Transverse colon (tissue), 4 donors: ENCODE results near the gene SOX8. TPM values are rescaled to one million over a fixed set of nuclear protein-coding genes. Genes with fewer than 3 reads are reported as not detected.

Source experiments
- DNase-seq: peaks from one replicate; pipeline ENCODE4 v3.0.0-alpha.2; 2019
- H3K27ac ChIP-seq, 4 donors: fragments of 200-600 bp; sonication (generic); 2 replicates each; pipeline ENCODE4 v1.5.1; 2016 to 2018; ENCODE audit warnings: inconsistent platforms in 4 of 4
- H3K27me3 ChIP-seq: fragments of 200-600 bp; sonication (generic); 2 replicates; pipeline ENCODE4 v1.5.1; 2017; ENCODE audit warnings: inconsistent platforms
- H3K36me3 ChIP-seq, 4 donors: fragments of 200-600 bp; sonication (generic); 2 replicates each; pipeline ENCODE4 v1.5.1; 2017 to 2019; ENCODE audit warnings: inconsistent platforms in 4 of 4
- H3K4me1 ChIP-seq, 4 donors: fragments of 200-600 bp; sonication (generic); 2 replicates each; pipeline ENCODE4 v1.5.1; 2017 to 2020; ENCODE audit warnings: inconsistent platforms in 4 of 4
- H3K4me3 ChIP-seq, 4 donors: fragments of 200-600 bp; sonication (generic); 1 replicate in 1 of 4; 2 replicates in 3 of 4; pipeline versions ENCODE4 v1.5.1 to v1.6.1; 2017 to 2019; ENCODE audit warnings: inconsistent platforms in 4 of 4
- H3K9me3 ChIP-seq, 2 donors: fragments of 200-600 bp; sonication (generic); 2 replicates each; pipeline ENCODE4 v1.5.1; 2017 to 2019; ENCODE audit warnings: inconsistent platforms in 2 of 2
- EP300 ChIP-seq: sonication (generic); formaldehyde crosslinking; IDR thresholded peaks from one replicate; pipeline ENCODE4 v1.6.1; 2017; ENCODE audit warnings: antibody characterized with exemption, low read depth
- POLR2A ChIP-seq: fragments of 450-650 bp; IDR thresholded peaks from one replicate; pipeline ENCODE4 v1.6.1; 2016; ENCODE audit warnings: antibody characterized with exemption, mild to moderate bottlenecking, moderate library complexity
- POLR2AphosphoS5 ChIP-seq, 3 donors: sonication (generic); formaldehyde crosslinking; IDR thresholded peaks; one replicate each; pipeline ENCODE4 v1.6.1; 2016; ENCODE audit warnings: antibody characterized with exemption in 3 of 3
- WGBS, 2 donors: methylation state at CpG; one replicate each; pipeline ENCODE4 v1.1.5; 2018; ENCODE audit warnings: low coverage in 1 of 2; 5-methylcytosine and 5-hydroxymethylcytosine counted together
- in situ Hi-C, 4 donors: fragments of 200-750 bp; cut with MboI; loops; one replicate each; pipeline versions ENCODE4 v1.15.0 to v1.15.1; 2017; ENCODE audit warnings: low sequenced_read_pairs in 3 of 4, low pct_ligation_motif_present in 1 of 4, low pct_unique_long_range_greater_than_20kb in 1 of 4
- intact Hi-C: fragments of 100-400 bp; cut with DNase I; formaldehyde crosslinking; loops from one replicate; pipeline ENCODE4 v1.15.1; 2023; ENCODE audit warnings: low total_unique reads
- total RNA-seq, 4 donors: library from RNA; depleted of rRNA; stranded (reverse); fragments of >200 nt; gene quantifications; one replicate each; pipeline ENCODE4 v1.1.0, GENCODE V29; 2016
- TF ChIP-seq, protein P1 (sequence below), 5 experiments: fragments of 200-600 bp in 3 of 5; fragments of 450-650 bp in 2 of 5; sonication (generic) in 3 of 5; IDR thresholded peaks; 1 replicate in 2 of 5; 2 replicates in 3 of 5; pipeline ENCODE4 v1.5.1; 2016 to 2017; ENCODE audit warnings: antibody characterized with exemption in 5 of 5, inconsistent platforms in 3 of 5, mild to moderate bottlenecking in 2 of 5, moderate library complexity in 1 of 5

The SOX8 gene
- total RNA-seq, 4 donors from 2014 or later: 0.37 to 1.9 (median 0.50) TPM

DNA sequence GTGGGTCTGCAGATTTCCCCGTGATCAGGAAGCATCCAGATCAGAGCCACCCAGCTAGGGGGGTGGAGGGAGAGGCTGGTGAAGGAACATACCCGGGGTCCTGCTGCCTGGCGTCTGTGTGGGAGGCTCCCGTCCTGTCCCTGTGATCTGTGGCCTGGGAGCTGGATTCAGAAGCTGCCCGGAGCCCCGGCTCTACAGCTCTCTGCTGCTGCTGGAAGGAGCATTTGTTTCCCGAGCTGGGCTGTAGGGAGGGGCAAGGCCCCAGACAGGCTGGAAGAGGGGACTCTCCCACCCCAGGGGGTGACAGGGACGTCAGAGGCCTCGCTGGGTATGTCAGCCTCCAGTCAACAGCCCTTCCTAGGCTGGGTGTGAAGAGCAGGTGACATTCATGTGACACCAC is 10.2 kb downstream of the SOX8 start:
- no peak for DNase-seq
- no peaks in the 10 kb centered on the region for H3K9me3 ChIP-seq
- intact Hi-C loops (no loop called here), in situ Hi-C loops (no loop called here)
- TF ChIP-seq, protein P1, sequence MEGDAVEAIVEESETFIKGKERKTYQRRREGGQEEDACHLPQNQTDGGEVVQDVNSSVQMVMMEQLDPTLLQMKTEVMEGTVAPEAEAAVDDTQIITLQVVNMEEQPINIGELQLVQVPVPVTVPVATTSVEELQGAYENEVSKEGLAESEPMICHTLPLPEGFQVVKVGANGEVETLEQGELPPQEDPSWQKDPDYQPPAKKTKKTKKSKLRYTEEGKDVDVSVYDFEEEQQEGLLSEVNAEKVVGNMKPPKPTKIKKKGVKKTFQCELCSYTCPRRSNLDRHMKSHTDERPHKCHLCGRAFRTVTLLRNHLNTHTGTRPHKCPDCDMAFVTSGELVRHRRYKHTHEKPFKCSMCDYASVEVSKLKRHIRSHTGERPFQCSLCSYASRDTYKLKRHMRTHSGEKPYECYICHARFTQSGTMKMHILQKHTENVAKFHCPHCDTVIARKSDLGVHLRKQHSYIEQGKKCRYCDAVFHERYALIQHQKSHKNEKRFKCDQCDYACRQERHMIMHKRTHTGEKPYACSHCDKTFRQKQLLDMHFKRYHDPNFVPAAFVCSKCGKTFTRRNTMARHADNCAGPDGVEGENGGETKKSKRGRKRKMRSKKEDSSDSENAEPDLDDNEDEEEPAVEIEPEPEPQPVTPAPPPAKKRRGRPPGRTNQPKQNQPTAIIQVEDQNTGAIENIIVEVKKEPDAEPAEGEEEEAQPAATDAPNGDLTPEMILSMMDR (IDR thresholded peaks at IDR 0.05): no peak
- TF ChIP-seq EP300 (no peak), POLR2A (no peak), POLR2AphosphoS5 (IDR thresholded peaks at IDR 0.05) (no peak)
- H3K27ac ChIP-seq: no peak overlapping the region
- no peaks in the 10 kb centered on the region for H3K4me1 ChIP-seq
- WGBS, 2 donors: 46% methylated on average over 8 of the region's 9 CpGs; no CpG with 5 or more reads in 1 of the 2 donors
- no peaks in the 10 kb centered on the region for H3K36me3 ChIP-seq
- H3K4me3 ChIP-seq: no peak overlapping the region
- H3K27me3 ChIP-seq: peaks cover 33% of the 10 kb centered on the region

DNA sequence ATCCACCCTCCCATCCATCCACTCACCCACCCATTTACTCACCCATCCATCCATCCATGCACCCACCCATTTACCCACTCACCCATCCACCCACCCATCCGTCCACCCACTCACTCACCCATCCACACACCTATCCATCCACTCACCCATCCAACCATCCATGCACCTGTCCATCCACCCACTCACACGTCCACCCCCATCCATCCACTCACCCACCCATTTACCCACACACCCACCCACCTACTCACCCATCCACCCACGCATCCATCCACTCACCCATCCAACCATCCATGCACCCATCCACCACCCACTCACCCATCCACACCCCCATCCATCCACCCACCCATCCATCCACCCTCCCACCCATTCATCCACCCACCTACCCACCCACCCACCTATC is 12.2 kb downstream of the SOX8 start:
- Histone ChIP-seq H3K4me1 (peaks cover 0 to 5% (median 2%) of the 10 kb centered on the region in 4 donors), H3K4me3 (no peak overlapping the region), H3K27me3 (peaks cover 44% of the 10 kb centered on the region), H3K27ac (no peak overlapping the region), H3K36me3 (no peaks in the 10 kb centered on the region), H3K9me3 (no peaks in the 10 kb centered on the region)
- DNase-seq: no peak
- TF ChIP-seq, protein P1 (IDR thresholded peaks at IDR 0.05): no peak
- no peak for TF ChIP-seq EP300
- no peak for TF ChIP-seq POLR2A
- TF ChIP-seq POLR2AphosphoS5 (IDR thresholded peaks at IDR 0.05): no peak
- intact Hi-C loops: no loop called here
- 80 to 91% methylated on average over 2 to 3 of the region's 3 CpGs for WGBS, 2 donors
- in situ Hi-C loops: no loop called here

DNA sequence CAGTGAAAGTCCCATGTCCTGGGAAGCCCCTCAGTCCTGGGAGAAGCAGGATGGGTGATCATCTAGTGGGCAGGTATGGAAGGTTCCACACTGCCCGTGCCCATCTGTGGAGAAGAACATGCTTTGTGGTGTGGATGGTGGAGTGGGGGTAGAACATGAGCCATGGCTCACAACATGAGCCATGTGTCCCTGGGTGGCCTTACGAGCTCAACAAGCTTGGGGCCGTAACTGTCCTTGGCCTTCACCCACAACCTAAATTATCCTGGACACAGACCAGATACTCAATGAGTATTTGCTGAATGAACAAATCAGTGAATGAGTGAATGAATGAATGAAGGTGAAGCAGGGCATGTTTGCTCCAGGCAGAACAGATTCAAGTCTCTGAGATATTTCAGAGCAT is 13.5 kb downstream of the SOX8 start:
- peaks cover 47% of the 10 kb centered on the region for H3K27me3 ChIP-seq
- no peaks in the 10 kb centered on the region for H3K36me3 ChIP-seq
- in situ Hi-C loops (no loop called here), intact Hi-C loops (no loop called here)
- no peak overlapping the region for H3K27ac ChIP-seq
- WGBS, 2 donors: 70% methylated on average over 3 of the region's 3 CpGs; no CpG with 5 or more reads in 1 of the 2 donors
- no peaks in the 10 kb centered on the region for H3K9me3 ChIP-seq
- DNase-seq: no peak
- no peak overlapping the region for H3K4me3 ChIP-seq
- TF ChIP-seq POLR2A (no peak), POLR2AphosphoS5 (IDR thresholded peaks at IDR 0.05) (no peak), EP300 (no peak)
- TF ChIP-seq, protein P1 (IDR thresholded peaks at IDR 0.05): no peak
- peaks cover 0 to 5% (median 2%) of the 10 kb centered on the region in 4 donors for H3K4me1 ChIP-seq

DNA sequence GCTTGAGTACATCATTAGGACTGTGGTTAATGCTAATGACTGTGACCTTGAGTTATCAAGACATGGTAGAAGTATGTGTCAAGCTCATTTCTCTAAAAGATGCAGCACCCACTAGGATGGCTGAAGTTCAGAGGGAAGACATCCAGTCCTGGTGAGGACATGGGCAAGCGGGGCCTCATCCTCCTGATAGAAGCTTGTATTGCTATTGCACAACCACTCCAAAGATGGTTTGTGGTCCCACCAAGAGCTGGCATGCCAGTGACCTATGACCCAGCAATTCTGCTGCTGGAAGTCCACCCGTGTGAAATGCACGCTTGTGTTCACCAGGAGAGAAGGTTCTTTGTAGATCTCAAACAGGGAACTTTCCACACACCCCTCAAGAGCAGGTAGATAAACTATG is 14.2 kb downstream of the SOX8 start:
- no peaks in the 10 kb centered on the region for H3K9me3 ChIP-seq

More for the DNA sequence above, 14.2 kb downstream of the SOX8 start:
- intact Hi-C loops (no loop called here), in situ Hi-C loops (no loop called here)
- Histone ChIP-seq H3K27me3 (peaks cover 44% of the 10 kb centered on the region), H3K4me1 (peaks cover 0 to 5% (median 2%) of the 10 kb centered on the region in 4 donors), H3K4me3 (no peak overlapping the region), H3K27ac (no peak overlapping the region), H3K36me3 (no peaks in the 10 kb centered on the region)
- TF ChIP-seq, protein P1 (IDR thresholded peaks at IDR 0.05): no peak
- TF ChIP-seq POLR2A: no peak
- TF ChIP-seq EP300: no peak
- no peak for TF ChIP-seq POLR2AphosphoS5 (IDR thresholded peaks at IDR 0.05)
- WGBS, 2 donors: 38% methylated on average over 3 of the region's 3 CpGs; no CpG with 5 or more reads in 1 of the 2 donors
- DNase-seq: no peak
